HCT116 (cell line): Measurements from ENCODE around the gene LIN52. TPM values are rescaled to one million over a fixed set of nuclear protein-coding genes. Genes with fewer than 3 reads are reported as not detected.

ENCODE experiments used
- ATAC-seq: fragments of 200-7000 bp; cut with Tn5 transposase; 2 replicates; pipeline ENCODE4 v1.9.1; 2020; ENCODE audit warnings: mild to moderate bottlenecking, moderate library complexity
- BruUV-seq: library from RNA; stranded (reverse); fragments of 400-500 nt; replicated peaks from 2 replicates; lab custom pipeline; 2021; lab: Mats Ljungman, UMichigan
- CTCF ChIA-PET: fragments of 300-600 bp; sonication (Branson Sonifier 250); formaldehyde crosslinking; loops from one replicate; lab custom pipeline; 2021; ENCODE audit warnings: antibody characterized with exemption; lab: Charles Lee
- POLR2A ChIA-PET: fragments of 300-600, 350-600 bp; sonication (Branson Sonifier 250); formaldehyde crosslinking; loops from one replicate; lab custom pipeline; 2021; ENCODE audit warnings: antibody characterized with exemption; lab: Charles Lee
- RAD21 ChIA-PET, 2 experiments: fragments of 300-600 bp; sonication (Branson Sonifier 250); formaldehyde crosslinking; loops; one replicate each; lab custom pipeline; 2023; ENCODE audit warnings: low total read pairs in 2 of 2; ENCODE audit not compliant: uncharacterized antibody in 2 of 2, unreplicated experiment in 2 of 2, low non-redundant PET in 1 of 2; lab: Charles Lee
- DNase-seq: peaks from one replicate; pipeline ENCODE4 v3.0.0-alpha.2; 2010; ENCODE audit warnings: low read depth, low spot score
- H2AFZ ChIP-seq: fragments of 200-600 bp; shearing (Covaris generic), sonication (generic); 2 replicates; pipeline ENCODE4 v1.6.1; 2017; ENCODE audit warnings: low read depth, mixed run types, mixed read lengths, antibody characterized with exemption, low read length; ENCODE audit not compliant: poor library complexity, severe bottlenecking
- H3K27ac ChIP-seq: 2 replicates; pipeline ENCODE4 v1.5.1; 2012; ENCODE audit warnings: low read depth, low read length
- H3K27me3 ChIP-seq: fragments of 200-600 bp; sonication (generic); 2 replicates; pipeline ENCODE4 v1.6.1; 2016; ENCODE audit warnings: mixed run types, low read length, mixed read lengths; ENCODE audit not compliant: insufficient read depth
- H3K36me3 ChIP-seq, 2 experiments: fragments of 200-500 bp in 1 of 2; fragments of 200-600 bp in 1 of 2; sonication (Bioruptor generic) in 1 of 2; sonication (generic) in 1 of 2; 2 replicates each; pipeline versions ENCODE4 v1.5.1 to v1.6.1; 2014 to 2016; ENCODE audit warnings: low read length in 2 of 2, inconsistent platforms in 1 of 2, mixed read lengths in 1 of 2, mixed run types in 1 of 2; ENCODE audit not compliant: insufficient read depth in 2 of 2, control insufficient read depth in 1 of 2
- H3K4me1 ChIP-seq, 2 experiments: fragments of 200-600 bp in 1 of 2; sonication (generic) in 1 of 2; 2 replicates each; pipeline versions ENCODE4 v1.5.1 to v1.6.1; 2012 to 2017; ENCODE audit warnings: low read length in 2 of 2, inconsistent platforms in 1 of 2, mild to moderate bottlenecking in 1 of 2, mixed read lengths in 1 of 2, mixed run types in 1 of 2, moderate library complexity in 1 of 2; ENCODE audit not compliant: insufficient read depth in 2 of 2, control insufficient read depth in 1 of 2
- H3K4me2 ChIP-seq: fragments of 200-600 bp; sonication (generic); 2 replicates; pipeline ENCODE4 v1.6.1; 2017; ENCODE audit warnings: mixed run types, low read length, mixed read lengths
- H3K4me3 ChIP-seq, 2 experiments: fragments of 200-600 bp in 1 of 2; sonication (generic) in 1 of 2; replicated peaks in 1 of 2; 2 replicates each; pipeline ENCODE4 v1.5.1; 2011 to 2016; ENCODE audit warnings: low read length in 2 of 2, control low read depth in 1 of 2, low read depth in 1 of 2, mild to moderate bottlenecking in 1 of 2, mixed read lengths in 1 of 2, mixed run types in 1 of 2
- H3K79me2 ChIP-seq: fragments of 200-600 bp; sonication (generic); 2 replicates; pipeline ENCODE4 v1.6.1; 2017; ENCODE audit warnings: mild to moderate bottlenecking, mixed run types, low read length, moderate library complexity, mixed read lengths; ENCODE audit not compliant: insufficient read depth
- H3K9ac ChIP-seq: fragments of 200-600 bp; sonication (generic); 2 replicates; pipeline ENCODE4 v1.6.1; 2016; ENCODE audit warnings: low read length, mixed read lengths
- H3K9me2 ChIP-seq: fragments of 200-600 bp; sonication (generic), shearing (Covaris generic); 2 replicates; pipeline ENCODE4 v1.6.1; 2017; ENCODE audit warnings: mixed run types, mild to moderate bottlenecking, moderate library complexity; ENCODE audit not compliant: insufficient read depth
- H3K9me3 ChIP-seq, 2 experiments: fragments of 200-500 bp in 1 of 2; fragments of 200-600 bp in 1 of 2; sonication (Bioruptor generic) in 1 of 2; sonication (generic) in 1 of 2; 2 replicates each; pipeline ENCODE4 v1.6.1; 2014 to 2017; ENCODE audit warnings: low read length in 2 of 2, mixed read lengths in 2 of 2, inconsistent platforms in 1 of 2, low read depth in 1 of 2, mild to moderate bottlenecking in 1 of 2, mixed run types in 1 of 2, moderate library complexity in 1 of 2; ENCODE audit not compliant: control insufficient read depth in 1 of 2, insufficient read depth in 1 of 2
- H4K20me1 ChIP-seq: fragments of 200-600 bp; sonication (generic), shearing (Covaris generic); 2 replicates; pipeline ENCODE4 v1.6.1; 2017; ENCODE audit warnings: mixed run types, mild to moderate bottlenecking, moderate library complexity; ENCODE audit not compliant: insufficient read depth
- MAX ChIP-seq: IDR thresholded peaks from 2 replicates; pipeline ENCODE4 v1.6.1; 2012
- REST ChIP-seq: IDR thresholded peaks from 2 replicates; pipeline ENCODE4 v1.6.1; 2012; ENCODE audit warnings: low read depth
- SP1 ChIP-seq: IDR thresholded peaks from 2 replicates; pipeline ENCODE4 v1.6.1; 2012; ENCODE audit warnings: low read depth
- ZBTB33 ChIP-seq: IDR thresholded peaks from 2 replicates; pipeline ENCODE4 v1.6.1; 2011; ENCODE audit warnings: mild to moderate bottlenecking, low read length, moderate library complexity; ENCODE audit not compliant: insufficient replicate concordance; ENCODE audit errors: extremely low read depth
- intact Hi-C: fragments of 100-400 bp; cut with micrococcal nuclease; formaldehyde crosslinking; loops from 2 replicates; pipeline ENCODE4 v1.10.0; 2022
- total RNA-seq: library from RNA; stranded (reverse); gene quantifications from one replicate; pipeline ENCODE4 v1.2.1, GENCODE V29; 2021; ENCODE audit not compliant: unreplicated experiment

The LIN52 gene
- total RNA-seq, 1 experiment from 2014 or later = 9.6 TPM

- Histone ChIP-seq H3K4me2 (no peak overlapping the region), H3K4me1 (no peaks in the 10 kb centered on the region), H2AFZ (no peak overlapping the region), H3K9me3 (no peaks in the 10 kb centered on the region), H4K20me1 (no peaks in the 10 kb centered on the region), H3K36me3 (no peaks in the 10 kb centered on the region; a peak in 1 of 4 replicates), H3K27me3 (no peaks in the 10 kb centered on the region), H3K27ac (no peak overlapping the region), H3K9me2 (no peaks in the 10 kb centered on the region), H3K9ac (no peak overlapping the region), H3K4me3 (no peak overlapping the region), H3K79me2 (no peaks in the 10 kb centered on the region)
- DNase-seq (no peak), ATAC-seq (no peak)
- CTCF ChIA-PET = no interaction called here
- POLR2A ChIA-PET = no interaction called here
- BruUV-seq = no TSS peak
- RAD21 ChIA-PET = no interaction called here
- TF ChIP-seq SP1 (no peak), ZBTB33 (no peak), REST (no peak), MAX (no peak)
- intact Hi-C loops = loop anchor here (10.0 kb wide), 1 partner anchor 271 kb away; no protein-coding TSS in a partner anchor
Observed at GRCh38 chr14:74203639-74204038, 118.9 kb downstream of the LIN52 start.
